IPS-NIHi11 (cell line): ENCODE data around the gene THBS3.
"Not testable (repeated sequence)": the region's sequence is repeated elsewhere in the genome, so short reads cannot be mapped to it uniquely, and the experiment has no call there.

Source experiments
- DNase-seq: peaks from one replicate; pipeline ENCODE4 v3.0.0; 2012; ENCODE audit warnings: mixed read lengths, low spot score

The THBS3 gene

DNA sequence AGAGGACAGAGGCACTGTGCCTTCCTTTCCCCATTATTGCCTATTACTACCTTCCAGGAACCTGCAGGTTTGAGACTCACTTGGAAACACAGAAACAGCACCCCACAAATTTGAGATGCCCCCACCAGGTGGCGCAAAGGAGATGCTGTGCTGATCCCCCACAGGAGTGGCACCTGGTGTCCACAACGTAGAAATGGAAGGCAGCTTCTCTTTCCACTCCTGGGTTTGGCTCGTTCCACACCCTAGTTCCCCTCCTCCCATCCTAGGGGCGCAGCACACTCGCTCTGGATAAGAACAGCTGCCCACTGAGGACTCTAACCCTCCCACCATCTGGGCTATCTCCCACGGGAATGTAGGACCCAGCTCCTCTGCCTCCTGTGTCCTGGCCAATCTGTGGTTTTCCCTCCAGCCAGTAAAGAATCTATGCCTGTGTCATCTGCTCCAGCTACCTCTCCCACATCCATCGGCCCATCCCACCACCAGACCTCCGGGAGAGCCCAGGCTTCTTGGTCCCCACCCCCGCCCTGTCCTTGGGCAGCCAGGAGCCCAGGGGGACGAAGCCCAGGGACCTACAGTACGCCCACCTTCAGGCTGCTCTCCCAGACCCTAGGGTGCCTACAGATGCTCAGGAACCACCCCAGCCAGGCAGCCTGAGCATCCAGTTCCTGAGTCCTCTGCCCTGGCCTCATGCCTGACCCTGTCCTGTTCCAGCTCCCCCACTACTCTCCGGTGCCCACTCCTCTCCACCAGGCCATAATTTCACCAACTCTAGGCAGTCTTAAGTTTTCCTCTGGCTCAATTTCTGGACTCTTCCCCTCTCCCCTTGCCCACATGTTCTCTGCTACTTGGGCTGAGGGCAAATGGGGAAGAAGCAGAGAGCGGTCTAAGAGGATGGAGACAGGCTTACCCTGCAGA, 549 bp downstream of the THBS3 start:
- DNase-seq = peak; percentile 68

DNA sequence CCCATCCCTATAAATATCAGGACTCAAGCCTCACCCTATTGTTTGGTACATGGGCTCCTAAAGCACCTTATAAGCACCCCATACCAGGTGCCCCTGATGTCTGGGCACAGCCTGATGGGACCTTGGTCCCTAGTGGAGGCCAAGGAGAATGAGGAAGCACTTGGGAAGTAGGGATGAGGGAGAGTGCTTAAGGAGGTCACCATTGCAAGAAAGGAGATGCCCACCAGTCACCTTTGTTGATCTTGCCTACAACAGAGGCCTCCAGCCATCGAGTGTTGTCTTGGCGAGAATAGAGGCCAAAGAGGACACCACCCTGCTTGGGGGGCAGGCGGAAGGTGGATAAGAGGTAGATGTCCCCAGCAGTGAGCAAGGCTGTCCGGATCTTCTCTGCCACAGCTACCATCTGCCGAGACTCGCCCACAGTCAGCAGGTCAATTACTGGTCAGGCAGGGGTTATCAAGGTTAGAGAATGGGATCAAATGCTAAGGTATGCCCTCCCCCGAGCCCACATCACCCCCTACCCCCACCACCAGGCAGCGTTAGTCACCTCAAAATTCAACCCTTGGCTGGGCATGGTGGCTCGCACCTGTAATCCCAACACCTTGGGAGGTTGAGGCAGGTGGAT, 1.6 kb downstream of the THBS3 start:
- DNase-seq = no peak

DNA sequence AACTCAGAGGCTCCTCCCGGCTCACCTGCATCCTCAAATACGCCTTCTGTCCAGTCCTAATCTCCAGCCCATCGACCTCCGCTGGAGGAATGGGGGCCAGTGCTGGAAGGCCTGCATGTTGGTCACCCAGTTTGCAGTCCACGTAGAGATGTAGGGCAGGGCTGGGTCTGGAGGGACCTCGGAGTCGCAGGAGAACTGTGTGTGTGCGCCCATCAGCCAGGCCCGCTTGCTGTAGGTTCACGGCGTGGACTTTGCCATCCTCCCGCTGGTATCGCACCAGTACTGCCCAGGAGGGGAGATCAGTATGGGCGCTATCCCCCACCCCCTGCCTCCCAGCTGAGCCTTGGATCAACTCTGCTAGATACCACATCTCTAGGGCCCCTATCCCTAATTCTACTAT, 2.7 kb downstream of the THBS3 start:
- no peak for DNase-seq

DNA sequence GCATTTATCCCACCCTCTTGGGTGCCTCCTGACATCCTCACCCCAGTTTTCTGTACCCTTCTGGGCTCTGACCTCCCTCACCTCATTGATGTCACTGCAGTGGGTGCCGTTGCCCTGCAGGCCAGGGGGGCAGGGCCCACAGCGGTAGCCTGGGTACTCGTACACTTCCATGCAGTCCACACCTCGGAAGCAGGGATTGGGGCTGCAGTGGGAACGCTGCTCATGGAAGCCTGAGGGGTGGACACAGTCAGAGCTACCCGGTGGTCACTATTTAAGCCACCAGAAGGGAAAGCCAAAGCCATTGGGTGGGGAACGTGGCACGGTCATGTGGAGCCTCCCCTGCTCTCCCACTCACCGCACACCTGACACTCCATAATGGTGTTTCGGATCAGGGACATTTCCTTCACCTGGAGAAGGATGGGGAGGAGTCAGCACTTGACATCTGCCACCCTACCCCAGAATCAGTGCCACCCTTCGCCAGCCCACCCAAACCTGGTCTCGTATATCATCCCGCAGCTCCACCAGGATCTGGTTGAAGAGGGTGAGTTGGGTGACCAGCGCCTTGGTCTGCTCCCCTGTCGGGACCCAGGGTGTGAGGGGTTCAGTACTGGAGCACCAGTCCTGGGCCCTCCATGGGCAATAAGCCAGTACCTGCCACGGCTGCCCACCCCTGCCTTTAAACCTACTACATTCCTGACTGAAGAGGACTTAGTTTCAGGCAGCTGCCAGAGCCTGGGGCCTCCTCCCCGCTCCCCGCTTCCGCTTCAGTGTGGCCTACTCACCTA, 4.8 kb downstream of the THBS3 start:
- no peak for DNase-seq

DNA sequence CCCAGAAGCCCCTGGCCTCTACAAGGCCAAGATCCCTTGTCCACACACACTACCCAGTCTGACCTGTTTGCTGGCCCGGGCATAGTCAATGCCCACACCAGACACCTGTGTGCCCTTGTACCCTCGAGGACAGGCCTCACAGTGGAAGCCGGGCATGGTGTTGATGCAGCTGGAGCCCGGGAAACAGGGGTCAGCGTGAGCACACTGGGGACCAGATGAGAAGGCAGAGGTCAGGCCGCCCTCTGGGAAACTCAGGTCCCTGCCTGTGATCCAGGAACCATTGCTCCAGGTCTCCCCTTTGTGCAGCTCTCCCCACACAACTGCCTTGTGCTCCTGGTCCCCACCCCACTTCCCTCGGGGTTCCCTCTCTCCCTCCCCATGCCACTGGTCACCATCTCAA, 5.5 kb downstream of the THBS3 start:
- no peak for DNase-seq

DNA sequence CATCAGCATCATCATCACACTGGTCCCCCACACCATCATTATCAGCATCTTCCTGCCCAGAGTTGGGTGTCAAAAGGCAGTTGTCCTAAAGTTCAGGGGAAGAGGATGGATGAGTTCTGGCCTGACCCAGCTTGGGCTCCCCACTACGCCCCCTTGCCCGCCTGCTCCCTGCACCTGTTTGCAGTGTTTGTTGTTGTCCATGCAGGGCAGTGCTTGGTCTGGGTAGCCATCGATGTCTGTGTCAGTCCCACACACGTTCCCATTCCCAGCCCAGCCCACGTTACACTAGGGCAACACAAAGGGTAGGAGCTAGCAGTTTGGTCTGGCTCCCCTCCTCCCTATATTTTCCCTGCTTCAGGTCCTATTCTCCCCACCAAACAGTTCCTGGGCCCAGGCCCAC, 6.8 kb downstream of the THBS3 start:
- no peak for DNase-seq

DNA sequence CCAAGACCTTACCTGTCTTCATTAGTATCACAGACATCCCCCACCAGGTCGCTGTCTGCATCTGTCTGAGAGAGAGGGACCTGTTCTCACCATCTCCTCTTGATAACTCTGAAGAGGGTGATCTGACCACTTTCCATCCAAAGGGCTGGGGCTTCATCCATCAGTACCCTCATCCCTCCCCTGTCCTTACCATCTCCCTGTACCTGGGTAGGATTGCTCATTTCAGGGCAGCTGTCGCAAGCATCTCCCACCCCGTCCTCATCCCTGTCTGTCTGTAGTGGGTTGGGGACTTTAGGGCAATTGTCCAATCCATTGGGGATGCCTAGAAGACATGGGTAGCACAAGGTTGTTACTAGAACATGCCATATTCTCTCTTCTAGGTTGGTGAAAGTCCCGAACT, 7.9 kb downstream of the THBS3 start:
- no peak for DNase-seq

DNA sequence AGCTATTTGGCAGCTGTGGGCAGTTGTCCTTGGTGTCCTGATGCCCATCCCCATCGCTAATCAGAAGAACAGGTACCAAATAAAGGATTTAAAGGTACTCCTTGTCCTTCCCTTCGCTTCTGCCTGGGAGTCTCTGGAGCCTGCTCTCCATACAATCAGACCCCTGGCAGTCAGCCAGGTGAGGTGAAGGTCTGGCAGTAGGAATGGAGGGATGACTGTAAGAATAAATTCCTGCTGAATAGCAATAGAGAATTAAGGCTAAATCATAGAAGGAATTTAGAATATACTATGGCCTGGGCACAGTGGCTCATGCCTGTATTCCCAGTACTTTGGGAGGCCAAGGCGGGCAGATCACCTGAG, 9.2 kb downstream of the THBS3 start:
- DNase-seq = no peak

DNA sequence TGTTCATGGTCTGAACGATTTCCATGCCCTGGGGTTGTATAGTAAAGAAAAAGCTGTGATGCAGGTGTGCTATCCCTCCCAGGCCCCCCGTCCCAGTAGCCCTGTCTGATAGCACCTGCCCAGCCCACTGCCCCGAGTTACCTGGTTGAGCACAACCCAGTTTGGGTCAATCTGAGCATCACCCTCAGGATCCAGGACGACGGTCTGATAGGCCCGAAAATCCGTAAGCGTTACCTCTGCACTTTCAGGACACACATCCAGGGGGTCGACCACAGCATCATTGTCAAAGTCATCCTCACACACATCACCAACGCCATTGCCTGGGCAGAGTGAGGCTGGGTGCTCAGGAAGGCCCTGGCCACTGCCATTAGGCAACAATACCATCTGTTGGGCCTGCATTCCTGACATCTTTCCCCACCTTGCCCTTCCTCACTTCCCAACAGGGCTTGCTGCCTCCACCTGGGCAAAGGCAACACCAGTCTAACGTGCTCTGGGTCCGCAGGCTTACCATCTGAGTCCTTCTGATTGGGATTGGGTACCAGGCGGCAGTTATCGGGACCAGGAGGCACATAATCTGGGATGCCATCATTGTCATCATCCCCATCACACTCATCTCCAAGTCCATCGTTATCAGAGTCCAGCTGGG, 9.7 kb downstream of the THBS3 start:
- no peak for DNase-seq

DNA sequence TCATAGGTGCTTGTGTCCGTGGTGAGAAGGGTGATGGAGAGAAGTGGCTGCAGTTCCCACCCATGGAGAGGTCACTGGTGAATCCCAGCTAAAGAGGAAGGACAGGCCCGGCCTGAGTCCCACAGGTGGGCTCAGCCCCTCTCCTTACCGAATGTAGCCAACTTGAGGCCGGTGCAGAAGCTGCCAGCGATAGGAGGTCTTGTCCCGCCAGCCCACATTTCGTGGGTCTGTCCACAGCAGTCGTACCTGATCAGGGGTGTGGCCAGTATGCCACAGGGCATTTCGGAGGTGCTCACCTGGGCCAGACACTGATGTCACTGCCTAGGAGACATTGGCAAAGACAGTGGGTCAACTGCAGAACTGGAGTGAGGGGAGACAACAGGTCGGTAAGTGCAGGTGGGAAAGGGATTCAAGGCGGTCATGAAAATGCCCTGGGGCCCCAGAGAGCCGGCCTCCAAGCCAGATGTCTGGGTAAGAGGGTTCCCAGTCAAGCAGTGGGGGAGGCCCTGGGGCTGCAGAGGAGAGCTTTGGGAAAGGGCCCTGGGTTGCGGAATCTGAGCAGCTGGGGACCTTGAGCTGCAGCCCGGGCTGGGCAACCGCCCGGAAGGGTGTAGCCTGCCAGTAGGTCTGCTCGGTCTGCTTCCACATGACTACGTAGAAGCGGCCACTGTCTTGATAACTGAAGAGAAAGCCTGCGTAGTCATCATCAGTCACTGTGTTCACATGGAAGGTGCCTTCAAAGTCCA, 10.6 kb downstream of the THBS3 start:
- no peak for DNase-seq

DNA sequence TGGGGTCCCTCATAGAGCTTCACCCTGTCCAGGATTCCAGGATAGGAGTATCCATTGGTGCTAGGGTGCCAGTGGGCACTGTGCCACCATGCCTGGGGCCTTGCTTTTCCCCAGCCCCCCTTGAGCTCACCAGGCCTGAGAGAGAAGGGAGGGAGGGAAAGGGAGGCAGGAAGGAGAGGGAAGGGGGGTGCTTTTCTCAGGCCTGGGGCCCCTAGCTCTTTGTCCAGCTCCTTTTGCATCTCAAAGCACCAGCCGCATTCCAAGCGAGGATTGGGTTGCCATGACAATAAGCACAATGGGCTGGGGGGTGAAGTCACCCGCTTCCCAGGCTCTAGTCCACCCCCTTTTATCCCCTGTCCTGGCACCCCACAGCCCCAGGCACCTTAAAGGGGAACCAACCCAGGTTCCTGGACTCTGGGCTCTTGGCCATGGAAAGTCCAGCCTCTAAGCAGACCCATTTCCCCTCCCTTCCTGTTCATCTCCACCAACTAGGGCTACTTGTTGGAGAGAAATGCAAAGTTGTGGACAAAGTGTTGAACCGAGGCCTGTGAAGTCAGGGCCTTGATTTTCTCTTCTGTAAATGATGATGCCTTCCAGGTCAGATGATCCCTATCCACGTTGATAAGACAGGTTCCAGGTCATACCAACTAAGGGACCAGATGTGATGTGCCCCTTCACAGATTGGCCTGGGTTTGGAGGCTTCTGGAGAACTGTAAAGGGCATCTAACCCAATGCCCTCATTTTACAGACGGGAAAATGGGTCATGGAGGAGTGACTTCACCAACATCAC, 11.4 kb downstream of the THBS3 start:
- peak; percentile 84 for DNase-seq

DNA sequence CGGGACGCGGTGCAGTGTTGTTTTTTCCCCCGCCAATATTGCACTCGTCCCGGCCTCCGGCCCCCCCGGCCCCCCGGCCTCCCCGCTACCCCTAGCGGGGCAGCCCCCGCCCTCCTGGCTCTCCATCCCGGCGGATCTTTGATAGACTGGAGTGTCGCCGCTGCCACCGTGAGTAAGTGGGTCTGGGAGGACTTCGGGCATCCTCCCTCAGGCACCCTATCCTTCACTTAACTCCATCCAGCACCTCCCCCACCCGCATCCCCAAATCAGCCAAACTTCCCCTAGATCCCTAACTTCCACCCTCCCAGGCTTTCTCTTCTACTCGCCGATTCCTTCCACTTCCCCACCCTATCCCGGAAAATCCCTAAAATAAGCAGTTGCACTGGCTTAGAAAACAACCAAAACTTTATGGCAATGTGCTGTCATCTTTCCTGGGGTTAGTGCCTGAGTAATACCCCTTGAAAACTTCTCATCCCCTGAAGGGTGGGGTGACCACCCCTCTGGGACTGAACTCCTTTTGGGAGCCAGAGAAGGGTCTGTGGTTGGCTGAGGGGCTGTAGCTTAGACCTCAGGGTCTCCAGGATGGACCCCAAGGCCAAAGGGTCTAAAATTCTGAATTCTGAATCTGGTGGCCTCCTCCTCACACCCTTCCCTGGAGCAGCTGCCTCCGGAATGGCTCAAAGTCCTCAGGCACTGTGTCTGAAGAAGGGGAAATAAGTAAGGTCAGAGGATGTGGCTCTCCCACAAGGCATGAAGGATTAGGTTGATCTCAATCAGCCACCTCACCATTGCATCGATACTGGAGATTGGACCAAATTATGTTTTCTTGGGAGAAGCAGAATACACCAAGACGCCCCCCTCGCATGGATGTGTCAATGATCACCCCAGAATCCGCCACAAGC, 12.2 kb downstream of the THBS3 start:
- no peak for DNase-seq

DNA sequence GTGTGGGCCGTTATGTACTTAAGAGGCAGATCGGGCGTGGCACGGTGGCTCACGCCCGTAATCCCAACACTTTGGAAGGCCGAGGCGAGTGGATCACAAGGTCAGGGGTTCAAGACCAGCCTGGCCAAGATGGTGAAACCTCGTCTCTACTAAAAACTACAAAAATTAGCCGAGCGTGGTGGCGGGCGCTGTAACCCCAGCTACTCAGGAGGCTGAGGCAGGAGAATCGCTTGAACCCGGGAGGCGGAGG, 13.8 kb downstream of the THBS3 start:
- not testable (repeated sequence) for DNase-seq

DNA sequence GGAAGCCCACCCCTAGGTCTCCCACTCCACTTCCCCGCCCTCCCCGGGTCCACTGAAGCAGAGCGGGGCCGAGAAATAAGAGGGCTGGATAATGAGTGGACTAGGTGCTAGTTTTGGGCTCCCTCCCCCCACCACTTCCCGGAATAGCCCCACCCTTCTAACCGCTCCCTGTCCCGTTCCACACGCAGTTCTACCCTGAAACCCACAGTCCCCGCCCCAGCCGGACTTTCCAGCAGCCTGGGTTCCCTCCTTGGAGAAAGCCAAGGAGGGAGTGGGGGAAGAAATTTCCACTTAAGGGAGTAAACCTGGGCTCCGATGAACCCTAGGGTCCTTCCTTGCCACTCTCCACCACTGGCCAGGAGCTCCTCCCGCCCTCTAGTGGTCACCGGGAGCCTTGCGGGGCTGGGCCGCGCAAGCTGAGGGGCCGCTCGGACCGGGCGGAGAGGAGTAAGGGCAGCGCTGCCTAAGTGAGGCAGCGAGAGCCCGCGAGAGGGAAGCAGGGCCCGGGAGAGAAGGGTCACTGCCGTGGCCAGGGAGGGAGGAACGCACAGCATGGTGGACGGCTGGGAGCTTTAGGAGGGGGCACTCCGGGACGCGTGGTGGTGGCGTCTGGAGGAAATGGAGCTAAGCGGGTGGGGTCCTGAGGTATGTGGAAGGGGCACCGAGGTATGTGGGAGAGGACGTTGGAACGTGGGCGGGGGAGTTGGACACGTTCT, 14.3 kb downstream of the THBS3 start:
- peak; percentile 84 for DNase-seq

DNA sequence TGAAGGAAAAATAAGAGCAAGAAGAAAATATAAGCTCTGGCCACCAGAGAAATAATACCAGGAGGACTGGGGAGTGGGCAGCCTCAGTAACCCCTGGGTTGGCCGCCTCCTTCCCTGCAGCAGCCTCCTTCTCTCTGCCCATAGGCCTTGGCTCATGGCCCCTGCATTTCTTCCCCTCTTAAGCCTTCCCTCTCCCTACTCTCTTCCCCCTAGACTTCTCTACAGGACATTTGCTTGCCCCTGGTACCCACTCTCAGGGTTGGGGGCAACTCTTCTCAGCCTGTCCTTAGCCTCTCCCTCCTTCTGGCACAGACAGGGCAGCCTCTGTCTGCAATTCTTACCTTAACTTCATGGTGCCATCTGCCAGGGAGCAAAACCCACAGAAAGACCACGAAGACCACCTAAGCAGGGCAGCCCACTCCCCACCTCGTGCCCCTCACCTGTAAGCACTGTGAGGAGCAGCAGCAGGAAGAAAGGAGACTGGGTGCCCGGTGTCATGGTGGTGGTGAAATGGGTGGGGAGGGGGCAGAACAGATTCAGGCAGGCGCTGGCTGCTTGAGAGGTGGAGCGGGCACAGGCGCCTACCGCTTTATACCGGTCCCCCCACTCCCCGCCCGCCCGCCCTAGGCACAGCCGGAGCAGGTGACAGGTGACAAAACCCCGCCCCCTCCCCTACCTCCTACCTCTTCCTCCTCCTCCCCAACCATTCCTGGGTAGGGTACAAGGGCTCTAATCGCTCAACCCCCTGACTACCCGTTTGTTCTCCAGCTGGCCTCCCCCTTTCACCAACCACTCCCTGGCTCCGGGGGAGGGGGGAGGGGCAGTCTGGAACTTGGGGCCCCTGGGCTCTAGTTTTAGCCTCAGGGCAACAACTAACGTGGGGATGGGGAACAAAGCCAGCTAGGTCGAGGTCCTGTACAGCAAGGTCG, 15.1 kb downstream of the THBS3 start:
- peak; percentile 71 for DNase-seq

DNA sequence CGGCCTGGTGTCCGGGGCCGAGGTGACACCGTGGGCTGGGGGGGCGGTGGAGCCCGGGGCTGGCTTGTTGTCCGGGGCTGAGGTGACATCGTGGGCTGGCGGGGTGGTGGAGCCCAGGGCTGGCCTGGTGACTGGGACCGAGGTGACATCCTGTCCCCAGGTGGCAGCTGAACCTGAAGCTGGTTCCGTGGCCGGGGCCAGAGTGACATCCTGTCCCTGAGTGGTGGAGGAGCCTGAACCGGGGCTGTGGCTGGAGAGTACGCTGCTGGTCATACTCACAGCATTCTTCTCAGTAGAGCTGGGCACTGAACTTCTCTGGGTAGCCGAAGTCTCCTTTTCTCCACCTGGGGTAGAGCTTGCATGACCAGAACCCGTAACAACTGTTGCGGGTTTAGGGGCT, 15.8 kb downstream of the THBS3 start:
- no peak for DNase-seq

DNA sequence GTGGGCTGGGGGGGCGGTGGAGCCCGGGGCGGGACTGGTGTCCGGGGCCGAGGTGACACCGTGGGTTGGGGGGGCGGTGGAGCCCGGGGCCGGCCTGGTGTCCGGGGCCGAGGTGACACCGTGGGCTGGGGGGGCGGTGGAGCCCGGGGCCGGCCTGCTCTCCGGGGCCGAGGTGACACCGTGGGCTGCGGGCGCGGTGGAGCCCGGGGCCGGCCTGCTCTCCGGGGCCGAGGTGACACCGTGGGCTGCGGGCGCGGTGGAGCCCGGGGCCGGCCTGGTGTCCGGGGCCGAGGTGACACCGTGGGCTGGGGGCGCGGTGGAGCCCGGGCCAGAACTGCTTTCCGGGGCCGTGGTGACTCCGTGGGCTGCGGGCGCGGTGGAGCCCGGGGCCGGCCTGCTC, 17.8 kb downstream of the THBS3 start:
- not testable (repeated sequence) for DNase-seq

DNA sequence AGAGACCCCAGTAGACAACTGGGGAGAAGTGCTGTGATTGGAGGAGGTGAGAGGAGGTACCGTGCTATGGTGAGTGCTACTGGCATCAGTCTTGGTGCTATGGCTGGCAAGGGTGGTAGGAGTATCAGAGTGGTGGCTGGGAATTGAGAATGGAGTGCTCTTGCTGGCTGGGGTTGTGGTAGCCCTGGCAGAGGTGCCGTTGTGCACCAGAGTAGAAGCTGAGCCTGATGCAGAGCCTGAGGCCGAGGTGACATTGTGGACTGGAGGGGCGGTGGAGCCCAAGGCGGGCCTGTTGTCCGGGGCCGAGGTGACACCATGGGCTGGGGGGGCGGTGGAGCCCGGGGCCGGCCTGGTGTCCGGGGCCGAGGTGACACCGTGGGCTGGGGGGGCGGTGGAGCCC, 19.4 kb downstream of the THBS3 start:
- no peak for DNase-seq
